HG03432 (cell line): ENCODE results near the gene SAMHD1.
"Not testable (repeated sequence)": the region's sequence is repeated elsewhere in the genome, so short reads cannot be mapped to it uniquely, and the experiment has no call there.

Source experiments
- ATAC-seq: cut with Tn5 transposase; IDR thresholded peaks from one replicate; pipeline ENCODE4 v1.9.1; 2021; ENCODE audit warnings: mild to moderate bottlenecking, moderate library complexity; ENCODE audit not compliant: unreplicated experiment

Gene SAMHD1

GRCh38 chr20:36956674-36957073, 5.2 kb upstream of the SAMHD1 start:
- no peak for ATAC-seq

- no peak for ATAC-seq
Measured at GRCh38 chr20:36956016-36956415, 4.5 kb upstream of the SAMHD1 start.

GRCh38 chr20:36951979-36952738, 651 bp upstream of the SAMHD1 start:
- ATAC-seq, result no peak

GRCh38 chr20:36950414-36951197, 902 bp downstream of the SAMHD1 start:
- no peak for ATAC-seq

- no peak for ATAC-seq
Measured at GRCh38 chr20:36941401-36941835, 10.1 kb downstream of the SAMHD1 start.

GRCh38 chr20:36937402-36937770, 14.1 kb downstream of the SAMHD1 start:
- no peak for ATAC-seq

GRCh38 chr20:36936761-36937401, 14.6 kb downstream of the SAMHD1 start:
- ATAC-seq, result not testable (repeated sequence)

GRCh38 chr20:36936341-36936740, 15.2 kb downstream of the SAMHD1 start:
- ATAC-seq, result no peak

- not testable (repeated sequence) for ATAC-seq
Measured at GRCh38 chr20:36933571-36933970, 17.9 kb downstream of the SAMHD1 start.

- no peak for ATAC-seq
Measured at GRCh38 chr20:36932476-36933426, 18.8 kb downstream of the SAMHD1 start.

GRCh38 chr20:36932067-36932466, 19.4 kb downstream of the SAMHD1 start:
- ATAC-seq, result not testable (repeated sequence)

- ATAC-seq, result no peak
Measured at GRCh38 chr20:36929691-36930090, 21.8 kb downstream of the SAMHD1 start.

GRCh38 chr20:36929290-36929689, 22.2 kb downstream of the SAMHD1 start:
- no peak for ATAC-seq

GRCh38 chr20:36927704-36928103, 23.8 kb downstream of the SAMHD1 start:
- no peak for ATAC-seq

- no peak for ATAC-seq
Measured at GRCh38 chr20:36926653-36927200, 24.8 kb downstream of the SAMHD1 start.

- ATAC-seq, result no peak
Measured at GRCh38 chr20:36925234-36925633, 26.3 kb downstream of the SAMHD1 start.

- ATAC-seq, result no peak
Measured at GRCh38 chr20:36924167-36925045, 27.1 kb downstream of the SAMHD1 start.

GRCh38 chr20:36920334-36920730, 31.2 kb downstream of the SAMHD1 start:
- no peak for ATAC-seq

- ATAC-seq, result no peak
Measured at GRCh38 chr20:36919715-36920333, 31.7 kb downstream of the SAMHD1 start.
